HG03039 (cell line): ENCODE data around the gene TMEM126A.
A peak's percentile ranks its signal among the peaks of the same experiment; 100 is the strongest.

Source experiments
- ATAC-seq: cut with Tn5 transposase; IDR thresholded peaks from one replicate; pipeline ENCODE4 v1.9.1; 2021; ENCODE audit warnings: mild to moderate bottlenecking, moderate library complexity; ENCODE audit not compliant: unreplicated experiment

Gene TMEM126A

GRCh38 chr11:85694385-85694980 lies 46.7 kb downstream of the TMEM126A start:
- no peak for ATAC-seq

GRCh38 chr11:85695546-85695945 lies 47.8 kb downstream of the TMEM126A start:
- no peak for ATAC-seq

GRCh38 chr11:85697747-85698146 lies 50.0 kb downstream of the TMEM126A start:
- ATAC-seq: no peak

GRCh38 chr11:85698195-85698594 lies 50.4 kb downstream of the TMEM126A start:
- ATAC-seq: no peak

GRCh38 chr11:85699957-85700741 lies 52.4 kb downstream of the TMEM126A start:
- ATAC-seq: peak; percentile 76

- no peak for ATAC-seq
Observed at GRCh38 chr11:85704967-85705366, 57.2 kb downstream of the TMEM126A start.

GRCh38 chr11:85705800-85706199 lies 58.0 kb downstream of the TMEM126A start:
- ATAC-seq: no peak
